GM23248 (cell line): ENCODE data around the gene HSH2D. TPM values are rescaled to one million over a fixed set of nuclear protein-coding genes. Genes with fewer than 3 reads are reported as not detected.

ENCODE experiments used
- DNase-seq: peaks from one replicate; pipeline ENCODE4 v3.0.0-alpha.2; 2015
- H2AFZ ChIP-seq: fragments of 200-600 bp; sonication (generic); 2 replicates; pipeline ENCODE4 v1.6.1; 2016; ENCODE audit warnings: antibody characterized with exemption
- H3F3A ChIP-seq: fragments of 200-600 bp; sonication (generic); 2 replicates; pipeline ENCODE4 v1.6.1; 2016; ENCODE audit warnings: mild to moderate bottlenecking, antibody characterized with exemption, mixed run types; ENCODE audit not compliant: insufficient read depth
- H3K27ac ChIP-seq: fragments of 200-600 bp; sonication (generic); 2 replicates; pipeline ENCODE4 v1.5.1; 2016; ENCODE audit warnings: mild to moderate bottlenecking
- H3K27me3 ChIP-seq: fragments of 200-600 bp; sonication (generic); replicated peaks from 2 replicates; pipeline ENCODE4 v1.6.1; 2016; ENCODE audit warnings: mild to moderate bottlenecking; ENCODE audit not compliant: insufficient read depth
- H3K36me3 ChIP-seq: fragments of 200-600 bp; sonication (generic); 2 replicates; pipeline ENCODE4 v1.6.1; 2016; ENCODE audit warnings: low read depth, mild to moderate bottlenecking
- H3K4me1 ChIP-seq: fragments of 200-600 bp; sonication (generic); 2 replicates; pipeline ENCODE4 v1.6.1; 2016; ENCODE audit warnings: mild to moderate bottlenecking; ENCODE audit not compliant: insufficient read depth
- H3K4me2 ChIP-seq: fragments of 200-600 bp; sonication (generic); one replicate; pipeline ENCODE4 v1.6.1; 2016; ENCODE audit warnings: mild to moderate bottlenecking; ENCODE audit not compliant: unreplicated experiment
- H3K4me3 ChIP-seq: fragments of 200-600 bp; sonication (generic); 2 replicates; pipeline ENCODE4 v1.5.1; 2016; ENCODE audit warnings: mild to moderate bottlenecking
- H3K79me2 ChIP-seq: fragments of 200-600 bp; sonication (generic); 2 replicates; pipeline ENCODE4 v1.6.1; 2016; ENCODE audit warnings: mild to moderate bottlenecking; ENCODE audit not compliant: insufficient read depth
- H3K9ac ChIP-seq: fragments of 200-600 bp; sonication (generic); 2 replicates; pipeline ENCODE4 v1.6.1; 2016; ENCODE audit warnings: mild to moderate bottlenecking
- H3K9me2 ChIP-seq: fragments of 200-600 bp; sonication (generic); 2 replicates; pipeline ENCODE4 v1.6.1; 2016; ENCODE audit warnings: mixed run types, mild to moderate bottlenecking, moderate library complexity; ENCODE audit not compliant: insufficient read depth
- H3K9me3 ChIP-seq: fragments of 200-600 bp; sonication (generic); one replicate; pipeline ENCODE4 v1.6.1; 2017; ENCODE audit warnings: low read depth
- H4K20me1 ChIP-seq: fragments of 200-600 bp; sonication (generic); 2 replicates; pipeline ENCODE4 v1.6.0; 2016; ENCODE audit not compliant: insufficient read depth
- EZH2 ChIP-seq: fragments of 200-600 bp; sonication (generic); IDR thresholded peaks from 2 replicates; pipeline ENCODE4 v1.6.1; 2018; ENCODE audit warnings: antibody characterized with exemption, mild to moderate bottlenecking; ENCODE audit not compliant: insufficient read depth, poor library complexity, severe bottlenecking
- EZH2phosphoT487 ChIP-seq: fragments of 200-600 bp; sonication (generic); IDR thresholded peaks from 2 replicates; pipeline ENCODE4 v1.6.1; 2018; ENCODE audit warnings: antibody characterized with exemption, moderate library complexity, mild to moderate bottlenecking, low read depth; ENCODE audit not compliant: insufficient read depth
- WGBS, 2 experiments: methylation state at CpG; one replicate each; pipeline ENCODE4 v1.1.6; 2015 to 2017; ENCODE audit warnings: low lambda C conversion rate in 2 of 2, low coverage in 1 of 2; ENCODE audit errors: missing lambda C conversion rate in 2 of 2; 5-methylcytosine and 5-hydroxymethylcytosine counted together
- in situ Hi-C: fragments of 300-500 bp; cut with MboI; formaldehyde crosslinking; loops from 2 replicates; pipeline ENCODE4 v1.15.0; 2020
- polyA plus RNA-seq: library from polyadenylated mRNA; unstranded; fragments of >200 nt; fragmentation: Nextera tagmentation; extraction: Ambion mirVana; gene quantifications from 2 replicates; pipeline ENCODE4 v1.2.1, GENCODE V29; 2016
- total RNA-seq: library from RNA; depleted of rRNA; stranded (reverse); fragments of >200 nt; shearing (Covaris generic); gene quantifications from 2 replicates; pipeline ENCODE4 v1.2.3, GENCODE V29; 2014

HSH2D gene
- total and polyA plus RNA-seq, 2 experiments from 2014 or later, result not detected

- DNase-seq, result no peak
- peak overlapping the region; percentile 87 for H3K9ac ChIP-seq
- peak overlapping the region; percentile 96 for H3K4me3 ChIP-seq
- H3K79me2 ChIP-seq, result peaks cover 57% of the 10 kb centered on the region
- TF ChIP-seq EZH2phosphoT487 (no peak), EZH2 (no peak)
- no peak overlapping the region for H3K27ac ChIP-seq
- H3F3A ChIP-seq, result no peaks in the 10 kb centered on the region
- 27 to 35% methylated on average over 2 of the region's 2 CpGs for WGBS, 2 experiments
- H3K4me1 ChIP-seq, result peaks cover 8% of the 10 kb centered on the region; the same call in 1 of the 2 replicates
- no peaks in the 10 kb centered on the region for H3K27me3 ChIP-seq
- H4K20me1 ChIP-seq, result no peaks in the 10 kb centered on the region
- H3K9me2 ChIP-seq, result no peaks in the 10 kb centered on the region
- in situ Hi-C loops, result no loop called here
- peak overlapping the region; percentile 87 for H3K4me2 ChIP-seq
- H2AFZ ChIP-seq, result no peak overlapping the region
- H3K9me3 ChIP-seq, result no peaks in the 10 kb centered on the region
- no peaks in the 10 kb centered on the region for H3K36me3 ChIP-seq
Measured at GRCh38 chr19:16112778-16113177, 30.7 kb upstream of the HSH2D start.

GRCh38 chr19:16113727-16114126 lies 29.8 kb upstream of the HSH2D start:
- no peak overlapping the region for H3K4me2 ChIP-seq
- no peaks in the 10 kb centered on the region for H3K9me2 ChIP-seq
- no peaks in the 10 kb centered on the region for H4K20me1 ChIP-seq
- no peak for DNase-seq
- peaks cover 8% of the 10 kb centered on the region; the same call in 1 of the 2 replicates for H3K4me1 ChIP-seq
- H3K27me3 ChIP-seq, result no peaks in the 10 kb centered on the region
- no peak for TF ChIP-seq EZH2phosphoT487
- no peak for TF ChIP-seq EZH2
- H3K79me2 ChIP-seq, result peaks cover 57% of the 10 kb centered on the region
- no peaks in the 10 kb centered on the region for H3F3A ChIP-seq
- no peaks in the 10 kb centered on the region for H3K9me3 ChIP-seq
- WGBS, 2 experiments, result 47 to 48% methylated on average over 3 of the region's 3 CpGs
- H3K4me3 ChIP-seq, result no peak overlapping the region
- no peak overlapping the region for H3K27ac ChIP-seq
- no peak overlapping the region for H3K9ac ChIP-seq
- no peak overlapping the region for H2AFZ ChIP-seq
- peaks cover 7% of the 10 kb centered on the region; the same call in 1 of the 2 replicates for H3K36me3 ChIP-seq
- in situ Hi-C loops, result no loop called here

GRCh38 chr19:16115301-16116039 lies 28.0 kb upstream of the HSH2D start:
- no peaks in the 10 kb centered on the region for H3K27me3 ChIP-seq
- H2AFZ ChIP-seq, result no peak overlapping the region
- no peaks in the 10 kb centered on the region for H3F3A ChIP-seq
- no peaks in the 10 kb centered on the region for H3K9me3 ChIP-seq
- no peak overlapping the region for H3K4me3 ChIP-seq
- no peaks in the 10 kb centered on the region for H4K20me1 ChIP-seq
- H3K36me3 ChIP-seq, result peaks cover 10% of the 10 kb centered on the region; the same call in 1 of the 2 replicates
- H3K9me2 ChIP-seq, result no peaks in the 10 kb centered on the region
- H3K79me2 ChIP-seq, result peaks cover 57% of the 10 kb centered on the region
- no peak overlapping the region; the same call in 1 of the 2 replicates for H3K9ac ChIP-seq
- 88 to 90% methylated on average over 9 of the region's 9 CpGs for WGBS, 2 experiments
- no peak overlapping the region for H3K27ac ChIP-seq
- TF ChIP-seq EZH2phosphoT487, result no peak
- TF ChIP-seq EZH2, result no peak
- DNase-seq, result no peak
- in situ Hi-C loops, result no loop called here
- no peak overlapping the region for H3K4me2 ChIP-seq
- H3K4me1 ChIP-seq, result peaks cover 8% of the 10 kb centered on the region; the same call in 1 of the 2 replicates

DNA sequence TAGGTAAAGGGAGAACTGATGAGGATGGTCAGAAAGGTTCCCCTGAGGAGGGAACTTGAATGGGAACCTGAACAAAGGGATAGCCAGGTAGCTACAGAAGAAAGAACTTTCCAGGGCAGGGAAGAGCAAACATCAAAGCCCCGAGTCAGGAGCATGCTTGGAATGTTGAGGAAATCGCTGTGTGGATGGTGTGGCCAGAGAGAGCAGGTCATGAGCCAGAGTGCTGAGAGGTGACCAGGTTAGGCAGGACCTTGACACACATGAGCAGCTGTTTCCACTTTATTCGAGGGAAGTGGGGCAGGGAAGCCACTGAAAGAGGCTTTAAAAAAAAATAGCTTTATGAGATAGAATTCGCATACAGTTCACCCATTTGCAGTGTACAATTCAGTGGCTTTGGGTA lies 27.4 kb upstream of the HSH2D start:
- peaks cover 13% of the 10 kb centered on the region; the same call in 1 of the 2 replicates for H3K36me3 ChIP-seq
- H3K4me3 ChIP-seq, result no peak overlapping the region
- H2AFZ ChIP-seq, result no peak overlapping the region
- 69 to 75% methylated on average over 4 of the region's 4 CpGs for WGBS, 2 experiments
- no peaks in the 10 kb centered on the region for H3F3A ChIP-seq
- H3K9ac ChIP-seq, result no peak overlapping the region; the same call in 1 of the 2 replicates
- H3K27ac ChIP-seq, result no peak overlapping the region
- peaks cover 8% of the 10 kb centered on the region; the same call in 1 of the 2 replicates for H3K4me1 ChIP-seq
- no peaks in the 10 kb centered on the region for H3K9me2 ChIP-seq
- H3K4me2 ChIP-seq, result no peak overlapping the region
- no peak for DNase-seq
- no peaks in the 10 kb centered on the region for H3K27me3 ChIP-seq
- H4K20me1 ChIP-seq, result no peaks in the 10 kb centered on the region
- peaks cover 57% of the 10 kb centered on the region for H3K79me2 ChIP-seq
- no peak for TF ChIP-seq EZH2
- TF ChIP-seq EZH2phosphoT487, result no peak
- H3K9me3 ChIP-seq, result no peaks in the 10 kb centered on the region
- in situ Hi-C loops, result no loop called here
